AML-193 (cell line): ENCODE measurements around the gene SLC47A1.

ENCODE experiments used
- DNase-seq, 2 experiments: peaks; one replicate each; lab custom pipeline; 2025; lab: John Stamatoyannopoulos, UW

Gene SLC47A1

DNA sequence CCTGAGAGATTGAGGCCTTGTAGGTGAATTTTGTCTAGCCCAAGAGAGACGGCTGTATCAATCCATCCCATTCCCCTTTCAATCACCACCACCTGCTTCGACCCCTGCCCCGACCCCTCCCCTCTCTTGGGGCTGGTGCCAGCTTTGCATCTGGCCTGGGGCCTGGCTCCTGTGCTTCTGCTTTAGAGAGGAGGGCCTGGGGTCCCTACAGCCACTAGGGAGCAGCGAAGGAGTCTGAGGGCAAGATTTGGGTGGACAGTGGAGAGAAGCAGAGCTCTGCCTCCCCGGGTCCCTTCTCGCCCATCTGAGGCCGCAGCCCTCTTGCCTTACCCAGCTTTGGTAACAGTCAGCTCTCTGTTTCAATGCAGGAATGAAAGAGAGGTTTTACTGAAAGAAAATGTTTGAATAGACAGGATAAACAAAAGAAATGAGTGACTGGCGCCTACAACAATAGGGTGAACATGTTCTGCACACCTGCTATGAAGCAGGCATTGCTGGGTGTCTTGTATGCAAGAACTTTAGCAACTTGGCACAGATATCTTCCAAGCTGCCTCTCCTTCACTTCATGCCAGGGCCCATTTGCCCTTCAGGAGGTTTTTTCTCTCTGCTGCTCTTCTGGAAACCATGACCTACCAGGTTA, 57.4 kb downstream of the SLC47A1 start:
- no peak for DNase-seq

GRCh38 chr17:19592316-19592715, 58.7 kb downstream of the SLC47A1 start:
- DNase-seq, result no peak

DNA sequence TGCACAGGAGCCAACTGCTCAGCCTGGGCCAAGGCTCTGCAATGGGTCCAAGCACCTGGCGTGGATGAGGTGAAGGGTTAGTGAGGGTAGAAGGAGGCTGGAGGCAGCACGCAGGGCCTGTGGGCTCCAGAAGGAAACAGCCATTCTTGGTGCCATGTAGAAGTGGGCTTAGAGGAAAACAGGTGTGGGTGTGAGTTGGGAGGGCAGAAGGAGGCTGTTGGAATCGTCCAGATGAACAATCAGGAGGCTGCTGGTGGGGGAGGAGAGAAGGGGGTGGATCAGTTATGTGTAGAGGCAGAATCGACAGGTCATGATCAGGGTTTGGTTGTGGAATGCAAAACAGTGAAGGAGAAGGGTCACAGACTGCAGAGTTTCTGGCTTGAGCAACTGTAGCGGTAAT, 63.2 kb downstream of the SLC47A1 start:
- no peak for DNase-seq

DNA sequence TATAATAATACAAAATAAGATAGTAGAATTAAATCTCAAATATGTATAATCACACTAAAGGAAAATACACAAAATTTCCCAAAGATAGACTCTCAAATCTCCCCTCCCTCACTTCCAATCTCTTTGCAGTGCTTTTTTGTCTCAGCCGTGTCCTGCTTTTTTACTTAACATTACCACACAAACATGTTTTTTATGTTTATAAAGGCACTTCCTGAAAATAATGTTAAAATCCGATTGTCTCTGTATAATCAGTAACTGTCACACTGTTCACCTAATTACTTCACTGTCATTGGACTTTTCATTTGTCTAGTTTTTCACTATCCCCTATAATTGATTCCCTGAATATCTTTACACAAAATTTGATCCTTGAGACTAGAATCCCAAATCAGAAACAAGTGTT, 76.7 kb downstream of the SLC47A1 start:
- no peak for DNase-seq

GRCh38 chr17:19610879-19611278, 77.2 kb downstream of the SLC47A1 start:
- DNase-seq, result no peak

GRCh38 chr17:19613979-19614378, 80.3 kb downstream of the SLC47A1 start:
- no peak for DNase-seq

- no peak for DNase-seq
Measured at GRCh38 chr17:19614900-19615299, 81.2 kb downstream of the SLC47A1 start.

DNA sequence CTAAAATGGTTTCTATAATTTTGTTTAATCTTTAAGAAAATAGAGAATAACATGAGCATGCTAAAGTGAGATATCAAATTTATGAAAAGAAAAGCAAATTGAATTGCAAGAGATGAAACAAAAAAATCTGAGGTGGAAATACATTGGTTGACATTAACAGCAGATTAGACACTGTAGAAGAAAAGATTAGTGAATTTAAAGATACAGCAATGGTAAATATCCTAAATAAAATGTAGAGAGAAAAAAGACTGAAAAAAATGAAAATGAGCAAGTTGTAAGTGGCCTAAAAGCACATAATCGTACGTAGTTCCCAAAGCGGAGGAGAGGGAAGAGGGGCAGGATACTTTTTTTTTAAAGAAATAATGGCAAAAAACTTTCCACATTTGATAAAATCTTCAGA, 84.4 kb downstream of the SLC47A1 start:
- DNase-seq, result no peak

DNA sequence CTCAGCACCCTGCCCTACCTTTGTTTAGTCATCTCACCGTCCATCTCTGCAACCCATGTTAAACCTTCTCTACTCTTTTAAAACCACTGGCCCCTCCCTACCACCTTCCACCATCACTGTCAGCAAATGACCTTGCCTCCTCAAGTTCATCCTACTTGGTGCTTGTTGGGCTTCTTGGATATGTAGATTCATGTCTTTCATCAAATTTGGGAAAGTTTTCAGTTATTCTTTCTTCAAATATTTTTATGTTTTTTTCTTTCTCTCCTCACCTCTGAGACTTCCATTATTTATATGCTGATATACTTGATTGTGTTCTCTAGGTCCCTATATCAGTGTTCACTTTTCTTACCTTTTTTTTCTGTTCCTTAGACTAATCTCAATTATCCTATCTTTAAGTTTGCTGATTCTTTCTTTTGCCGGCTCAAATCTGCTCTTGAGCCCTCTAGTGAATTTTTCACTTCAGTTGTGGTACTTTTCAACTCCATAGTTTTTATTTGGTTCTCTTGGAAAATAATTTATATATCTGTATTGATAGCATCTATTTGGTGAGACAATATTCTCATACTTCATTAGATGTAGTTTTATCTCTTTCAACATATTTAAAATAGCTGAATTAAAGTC, 86.2 kb downstream of the SLC47A1 start:
- no peak for DNase-seq

DNA sequence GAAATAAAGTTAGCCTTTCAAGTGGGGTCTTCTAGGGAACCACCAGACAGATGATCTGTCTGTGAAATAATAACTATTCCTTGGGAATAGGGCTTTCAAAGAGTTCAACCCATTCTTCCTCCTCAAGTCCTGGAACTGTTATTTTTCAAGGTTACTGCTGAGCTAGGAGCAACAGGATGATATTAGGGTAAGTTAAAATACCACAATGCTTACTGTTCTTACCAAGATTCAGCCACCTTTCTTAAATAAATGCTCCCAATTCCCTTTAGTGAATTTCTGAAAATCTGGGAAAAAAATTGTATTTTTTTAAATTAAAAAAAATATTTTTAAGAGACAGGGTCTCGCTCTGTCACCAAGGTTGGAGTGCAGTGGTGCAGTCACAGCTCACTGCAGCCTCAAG, 88.0 kb downstream of the SLC47A1 start:
- DNase-seq, result no peak

DNA sequence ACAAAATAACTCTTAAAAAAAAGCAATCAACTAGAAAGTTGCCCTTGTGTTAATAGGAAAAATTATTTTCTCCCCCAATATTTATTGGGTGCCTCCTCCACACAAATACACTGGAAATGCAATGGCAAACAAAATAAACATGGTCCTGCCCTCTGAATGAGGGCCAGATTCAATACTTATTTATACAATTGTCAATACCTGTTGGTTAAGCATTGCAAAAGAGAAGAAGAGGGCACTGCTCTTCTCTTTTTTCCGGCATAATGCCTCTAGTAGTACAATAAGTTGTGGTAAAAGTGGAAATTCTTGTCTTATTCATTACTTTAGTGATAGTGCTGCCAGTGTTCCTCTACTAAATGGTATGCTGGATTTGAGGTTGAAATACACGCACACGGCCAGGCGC, 92.4 kb downstream of the SLC47A1 start:
- DNase-seq, result no peak
